ENCODE measurements around the gene POLR1E. TPM values are rescaled to one million over a fixed set of nuclear protein-coding genes. Genes with fewer than 3 reads are reported as not detected.

Gene POLR1E
- total RNA-seq, 1 donor from 2014 or later: 46.3 TPM

DNA sequence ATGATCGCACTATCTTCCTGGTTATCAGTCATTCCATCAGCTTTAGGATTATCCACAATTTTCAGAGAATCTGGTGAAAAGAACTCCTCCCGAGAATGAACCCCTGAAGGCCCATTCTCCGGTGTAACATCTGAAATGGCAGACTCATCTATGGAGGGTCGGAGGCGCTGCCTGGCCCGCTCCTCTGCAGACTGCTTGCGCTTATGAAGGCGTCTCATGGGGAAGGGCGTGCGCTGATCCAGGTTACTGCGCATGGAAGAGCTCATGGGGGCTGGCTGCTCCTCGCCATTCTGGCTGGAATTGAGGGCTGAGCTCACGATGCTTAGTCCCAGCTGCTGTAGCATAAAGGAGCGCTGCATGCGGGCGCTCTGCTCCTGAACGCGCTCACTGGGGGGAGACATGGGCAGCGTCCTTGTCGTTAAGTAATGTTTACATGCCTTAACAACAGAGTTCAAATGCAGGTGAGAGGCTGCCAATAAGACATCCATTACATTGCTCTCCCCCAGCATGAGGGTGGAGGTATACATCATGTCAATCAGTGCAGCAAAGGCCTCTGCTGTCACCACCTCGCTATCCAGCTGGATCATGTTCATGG is 43.9 kb upstream of the POLR1E start:
- Mint-ChIP-seq H3K27ac (no peak overlapping the region), H3K4me1 (peaks cover 2% of the 10 kb centered on the region), H3K27me3 (no peaks in the 10 kb centered on the region), H3K9me3 (no peaks in the 10 kb centered on the region), H3K4me3 (no peak overlapping the region), H3K36me3 (ENCODE audit: low read depth) (peaks cover 76% of the 10 kb centered on the region)
- DNase-seq: no peak
- ChIA-PET POLR2A (interaction anchor here (0.7 to 1.7 kb wide), 3 partner anchors 11 to 22 kb away, joined by 3 to 4 read pairs (median 3); no protein-coding TSS in a partner anchor), CTCF (no interaction called here)
- TF ChIP-seq, protein P1, sequence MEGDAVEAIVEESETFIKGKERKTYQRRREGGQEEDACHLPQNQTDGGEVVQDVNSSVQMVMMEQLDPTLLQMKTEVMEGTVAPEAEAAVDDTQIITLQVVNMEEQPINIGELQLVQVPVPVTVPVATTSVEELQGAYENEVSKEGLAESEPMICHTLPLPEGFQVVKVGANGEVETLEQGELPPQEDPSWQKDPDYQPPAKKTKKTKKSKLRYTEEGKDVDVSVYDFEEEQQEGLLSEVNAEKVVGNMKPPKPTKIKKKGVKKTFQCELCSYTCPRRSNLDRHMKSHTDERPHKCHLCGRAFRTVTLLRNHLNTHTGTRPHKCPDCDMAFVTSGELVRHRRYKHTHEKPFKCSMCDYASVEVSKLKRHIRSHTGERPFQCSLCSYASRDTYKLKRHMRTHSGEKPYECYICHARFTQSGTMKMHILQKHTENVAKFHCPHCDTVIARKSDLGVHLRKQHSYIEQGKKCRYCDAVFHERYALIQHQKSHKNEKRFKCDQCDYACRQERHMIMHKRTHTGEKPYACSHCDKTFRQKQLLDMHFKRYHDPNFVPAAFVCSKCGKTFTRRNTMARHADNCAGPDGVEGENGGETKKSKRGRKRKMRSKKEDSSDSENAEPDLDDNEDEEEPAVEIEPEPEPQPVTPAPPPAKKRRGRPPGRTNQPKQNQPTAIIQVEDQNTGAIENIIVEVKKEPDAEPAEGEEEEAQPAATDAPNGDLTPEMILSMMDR (IDR thresholded peaks at IDR 0.05): no peak
- no peak for ATAC-seq (ENCODE audit: low read depth)
- intact Hi-C loops (cut with micrococcal nuclease): no loop called here

DNA sequence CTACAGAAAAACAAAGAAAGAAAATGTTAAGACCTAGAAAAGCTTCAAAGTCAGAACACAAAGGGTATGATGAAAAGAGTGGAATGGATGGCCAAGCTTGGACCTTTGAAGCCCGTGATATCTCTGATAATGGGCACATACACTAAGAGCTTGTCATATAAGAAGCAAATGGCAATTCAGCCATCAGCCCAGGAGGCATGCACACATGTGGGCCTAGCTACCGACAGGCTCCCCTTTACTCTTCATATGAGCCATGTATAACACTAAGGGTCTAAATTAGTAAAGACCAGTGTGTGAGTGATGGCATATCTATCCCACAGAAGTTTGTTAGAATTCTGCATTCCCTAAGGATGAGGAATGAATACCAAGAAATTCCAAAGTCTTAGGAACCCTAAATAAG is 43.2 kb upstream of the POLR1E start:
- ChIA-PET CTCF (no interaction called here), POLR2A (interaction anchor here (0.8 kb wide), 1 partner anchor 12 kb away, joined by 3 read pairs; no protein-coding TSS in a partner anchor)
- Mint-ChIP-seq H3K27me3 (no peaks in the 10 kb centered on the region), H3K9me3 (no peaks in the 10 kb centered on the region), H3K4me3 (no peak overlapping the region), H3K36me3 (ENCODE audit: low read depth) (peaks cover 72% of the 10 kb centered on the region), H3K4me1 (peaks cover 5% of the 10 kb centered on the region), H3K27ac (no peak overlapping the region)
- TF ChIP-seq, protein P1 (IDR thresholded peaks at IDR 0.05): no peak
- DNase-seq (no peak), ATAC-seq (ENCODE audit: low read depth) (no peak)
- intact Hi-C loops (cut with micrococcal nuclease): no loop called here

DNA sequence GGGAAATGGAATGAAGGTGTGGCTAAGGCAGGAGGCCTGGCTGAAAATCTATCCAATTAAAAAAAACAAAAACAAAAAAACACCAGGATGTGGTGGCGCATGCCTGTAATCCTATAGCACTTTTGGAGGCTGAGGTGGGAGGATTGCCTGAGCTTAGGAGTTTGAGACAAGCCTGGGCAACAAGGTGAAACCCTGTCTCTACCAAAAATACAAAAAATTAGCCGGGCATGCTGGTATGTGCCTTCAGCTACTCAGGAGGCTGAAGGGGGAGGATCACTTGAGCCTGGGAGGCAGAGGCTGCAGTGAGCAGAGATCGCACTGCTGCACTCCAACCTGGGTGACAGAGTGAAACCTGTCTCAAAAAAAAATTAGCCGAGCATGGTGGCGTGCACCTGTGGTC is 42.2 kb upstream of the POLR1E start:
- intact Hi-C loops (cut with micrococcal nuclease): no loop called here
- Mint-ChIP-seq H3K4me3 (no peak overlapping the region), H3K4me1 (peaks cover 5% of the 10 kb centered on the region), H3K27ac (no peak overlapping the region), H3K27me3 (no peaks in the 10 kb centered on the region), H3K36me3 (ENCODE audit: low read depth) (peaks cover 66% of the 10 kb centered on the region), H3K9me3 (no peaks in the 10 kb centered on the region)
- ChIA-PET POLR2A (interaction anchor here (0.7 to 1.1 kb wide), 2 partner anchors 22 to 116 kb away, joined by 3 read pairs; partner anchors contain the start of gene ZBTB5), CTCF (no interaction called here)
- TF ChIP-seq, protein P1 (IDR thresholded peaks at IDR 0.05): no peak
- DNase-seq: no peak
- ATAC-seq (ENCODE audit: low read depth): no peak

DNA sequence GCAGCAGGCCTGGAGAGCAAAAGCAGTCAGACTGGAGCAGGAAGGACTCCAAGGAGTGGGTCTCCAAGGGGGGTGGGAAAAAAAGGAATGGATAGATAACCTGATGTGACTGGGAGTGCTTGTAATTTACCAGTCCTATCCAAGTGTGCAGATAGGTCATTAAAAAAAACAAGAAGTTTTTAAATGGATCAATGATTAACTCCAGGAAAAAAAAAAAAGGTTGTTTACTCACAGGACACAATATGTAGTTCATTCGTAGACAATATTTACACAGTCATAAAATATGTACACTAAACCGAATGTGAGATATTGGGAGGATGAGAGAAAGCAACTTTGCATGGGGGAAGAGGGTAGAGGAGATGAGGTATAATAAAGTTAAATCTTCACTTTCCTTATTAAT is 40.9 kb upstream of the POLR1E start:
- no peak overlapping the region for H3K27ac Mint-ChIP-seq
- TF ChIP-seq, protein P1 (IDR thresholded peaks at IDR 0.05): no peak
- peaks cover 7% of the 10 kb centered on the region for H3K4me1 Mint-ChIP-seq
- H3K36me3 Mint-ChIP-seq (ENCODE audit: low read depth): peaks cover 61% of the 10 kb centered on the region
- no peaks in the 10 kb centered on the region for H3K27me3 Mint-ChIP-seq
- DNase-seq: no peak
- no peak for ATAC-seq (ENCODE audit: low read depth)
- CTCF ChIA-PET: no interaction called here
- POLR2A ChIA-PET: interaction anchor here (0.9 to 1.1 kb wide), 2 partner anchors 11 to 21 kb away, joined by 3 to 4 read pairs; partner anchors contain the start of gene ZBTB5
- H3K4me3 Mint-ChIP-seq: no peak overlapping the region
- intact Hi-C loops (cut with micrococcal nuclease): no loop called here
- no peaks in the 10 kb centered on the region for H3K9me3 Mint-ChIP-seq

- CTCF ChIA-PET: no interaction called here
- no peaks in the 10 kb centered on the region for H3K27me3 Mint-ChIP-seq
- POLR2A ChIA-PET: interaction anchor here (0.6 kb wide), 1 partner anchor 61 kb away, joined by 5 read pairs; no protein-coding TSS in a partner anchor
- TF ChIP-seq, protein P1 (IDR thresholded peaks at IDR 0.05): no peak
- H3K27ac Mint-ChIP-seq: no peak overlapping the region
- no peak for ATAC-seq (ENCODE audit: low read depth)
- no peak overlapping the region for H3K4me3 Mint-ChIP-seq
- peaks cover 10% of the 10 kb centered on the region for H3K4me1 Mint-ChIP-seq
- intact Hi-C loops (cut with micrococcal nuclease): no loop called here
- no peaks in the 10 kb centered on the region for H3K9me3 Mint-ChIP-seq
- H3K36me3 Mint-ChIP-seq (ENCODE audit: low read depth): peaks cover 57% of the 10 kb centered on the region
- DNase-seq: no peak
Measured at GRCh38 chr9:37445832-37446231, 39.9 kb upstream of the POLR1E start.

Measured in activated B cell treated with CpG ODN at 0.5 μM for 24 hours (primary cell).